ENCODE results near the gene MMS19.
"Not testable (repeated sequence)": the region's sequence is repeated elsewhere in the genome, so short reads cannot be mapped to it uniquely, and the experiment has no call there.

The MMS19 gene

GRCh38 chr10:97423757-97424098 is 74.5 kb downstream of the MMS19 start:
- not testable (repeated sequence) for DNase-seq

DNA sequence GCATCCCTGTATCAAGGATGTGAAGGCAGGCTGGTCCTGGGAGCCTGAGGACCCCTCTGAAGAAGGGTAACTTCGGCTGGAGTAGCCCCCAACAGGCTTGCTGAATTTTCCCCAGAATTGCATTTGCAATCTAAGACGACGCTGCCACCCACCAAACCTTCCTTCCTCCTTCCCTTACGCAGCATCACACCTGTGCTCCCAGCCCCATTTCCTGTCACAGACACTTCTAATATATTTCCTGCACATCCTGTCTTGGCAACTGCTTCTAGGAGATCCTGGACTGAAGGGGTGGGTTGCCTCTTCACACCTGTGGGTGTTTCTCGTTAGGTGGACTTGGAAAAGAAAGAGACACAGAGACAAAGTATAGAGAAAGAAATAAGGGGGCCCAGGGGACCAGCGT is 81.7 kb downstream of the MMS19 start:
- no peak for DNase-seq

- no peak for DNase-seq
Measured at GRCh38 chr10:97412891-97413304, 85.3 kb downstream of the MMS19 start.

DNA sequence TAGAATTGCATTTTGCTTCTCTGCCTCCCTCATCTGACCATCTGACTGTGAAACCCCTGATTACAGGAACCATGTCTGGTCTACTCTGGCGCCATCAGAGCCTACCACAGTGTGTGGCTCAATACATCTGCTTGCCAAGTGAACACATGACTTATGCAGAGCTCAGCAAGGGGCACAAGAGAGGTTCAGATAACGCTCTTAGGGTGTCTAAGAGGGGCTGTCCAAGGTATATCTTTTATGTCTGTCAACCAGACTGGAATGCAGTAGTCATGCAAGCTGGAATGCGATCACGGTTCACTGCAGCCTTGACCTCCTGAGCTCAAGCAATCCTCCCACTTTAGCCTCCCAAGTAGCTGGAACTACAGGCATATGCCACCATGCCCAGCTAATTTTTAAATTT is 86.8 kb downstream of the MMS19 start:
- no peak for DNase-seq

GRCh38 chr10:97408496-97408992 is 89.7 kb downstream of the MMS19 start:
- DNase-seq: no peak

Measured in activated T-cell treated with anti-CD3 and anti-CD28 coated beads, Interleukin-2, amount 50 U/mL, for 1 hour (primary cell).